Smooth muscle cell of the coronary artery (primary cell): ENCODE results near the gene ZC3H15. TPM values are rescaled to one million over a fixed set of nuclear protein-coding genes. Genes with fewer than 3 reads are reported as not detected.

Experiments
- total RNA-seq: library from RNA; depleted of rRNA; stranded (reverse); fragments of >200 nt; gene quantifications from 2 replicates; pipeline ENCODE4 v1.2.3, GENCODE V29; 2014; ENCODE audit warnings: low replicate concordance

Gene ZC3H15
- total RNA-seq: 55.8 and 85.1 TPM in 2 replicates

DNA sequence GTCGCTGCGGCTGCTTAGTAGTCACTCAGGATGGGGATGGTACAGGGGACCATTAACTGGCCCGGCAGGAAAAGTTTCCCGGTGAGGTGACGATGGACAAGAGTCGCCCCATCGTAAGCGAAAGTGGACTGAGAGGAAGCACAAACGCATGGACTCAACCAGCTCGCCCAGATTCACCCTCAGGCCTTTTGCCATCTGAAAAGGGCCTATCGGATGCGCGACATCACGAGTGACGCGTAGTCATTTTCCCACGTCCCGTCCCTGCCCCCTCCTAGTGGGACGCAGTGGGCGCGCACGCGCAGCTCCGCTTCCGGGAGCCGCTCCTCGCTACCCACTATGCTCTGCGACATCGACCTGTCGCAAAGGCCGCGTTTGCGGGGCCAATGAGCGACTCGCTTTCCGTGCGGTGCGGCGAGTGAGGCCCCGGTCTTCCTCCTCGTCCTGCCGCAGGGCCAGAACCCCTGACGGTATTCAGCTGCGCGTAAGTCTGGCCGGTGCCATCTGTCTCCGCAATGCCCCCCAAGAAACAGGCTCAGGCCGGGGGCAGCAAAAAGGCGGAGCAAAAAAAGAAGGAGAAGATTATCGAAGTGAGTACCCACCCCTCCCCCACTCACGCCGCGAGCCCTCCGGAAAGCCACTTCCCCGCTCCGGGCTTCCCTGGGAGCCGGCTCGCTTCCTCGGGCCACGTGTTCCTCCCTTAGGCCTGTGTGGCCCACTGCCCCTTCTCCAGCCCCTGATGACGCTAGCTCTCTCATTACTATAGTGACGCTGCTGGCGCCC, at the start of gene ZC3H15:
ZC3H15 (plus strand) TSS at position 390 of the 780 bp plus-strand sequence; CDS start at position 513, 123 bp downstream.

Other genes starting within 250 kb of the ZC3H15 start
- 371 and 481 TPM in 2 replicates for gene ITGAV, start 103.8 kb downstream of the ZC3H15 start, total RNA-seq
- 13.2 and 14.3 TPM in 2 replicates for gene FAM171B, start 207.8 kb downstream of the ZC3H15 start, total RNA-seq